Urinary bladder (tissue), 4 donors: ENCODE data around the gene BNIP2. TPM values are rescaled to one million over a fixed set of nuclear protein-coding genes. Genes with fewer than 3 reads are reported as not detected.
"Not testable (repeated sequence)": the region's sequence is repeated elsewhere in the genome, so short reads cannot be mapped to it uniquely, and the experiment has no call there.

Source experiments
- DNase-seq: peaks from one replicate; pipeline ENCODE4 v3.0.0-alpha.2; 2015; ENCODE audit errors: extremely low spot score
- H3K27ac ChIP-seq: one replicate; pipeline ENCODE4 v1.5.1; 2013; ENCODE audit warnings: low read depth, mild to moderate bottlenecking, moderate library complexity
- H3K36me3 ChIP-seq: one replicate; pipeline ENCODE4 v1.6.1; 2013; ENCODE audit warnings: mild to moderate bottlenecking, moderate library complexity; ENCODE audit not compliant: insufficient read depth
- H3K4me1 ChIP-seq: one replicate; pipeline ENCODE4 v1.6.1; 2013; ENCODE audit warnings: mild to moderate bottlenecking, moderate library complexity; ENCODE audit not compliant: insufficient read depth
- H3K4me3 ChIP-seq: one replicate; pipeline ENCODE4 v1.5.1; 2013; ENCODE audit warnings: low read depth, low read length
- WGBS: extraction: QIAGEN DNeasy Blood & Tissue Kit; methylation state at CpG from one replicate; pipeline ENCODE4 v1.1.7; 2013; 5-methylcytosine and 5-hydroxymethylcytosine counted together
- polyA plus RNA-seq: library from polyadenylated mRNA; stranded (reverse); fragments of 200-250 nt; gene quantifications from one replicate; pipeline ENCODE4 v1.2.3, GENCODE V29; 2013
- total RNA-seq: library from RNA; depleted of rRNA; stranded (reverse); fragments of >200 nt; gene quantifications from one replicate; pipeline ENCODE4 v1.2.3, GENCODE V29; 2014
- donor health status: healthy with polysubstance abuse.
- donor health status: healthy.

BNIP2 gene
- total and polyA plus RNA-seq, 2 donors, result 57.7 to 115 TPM

GRCh38 chr15:59701880-59702279 lies 12.8 kb upstream of the BNIP2 start:
- Histone ChIP-seq H3K4me1 (no peaks in the 10 kb centered on the region), H3K27ac (no peak overlapping the region), H3K36me3 (no peaks in the 10 kb centered on the region), H3K4me3 (no peak overlapping the region)
- no peak for DNase-seq
- 41% methylated on average over 4 of the region's 4 CpGs for WGBS

DNA sequence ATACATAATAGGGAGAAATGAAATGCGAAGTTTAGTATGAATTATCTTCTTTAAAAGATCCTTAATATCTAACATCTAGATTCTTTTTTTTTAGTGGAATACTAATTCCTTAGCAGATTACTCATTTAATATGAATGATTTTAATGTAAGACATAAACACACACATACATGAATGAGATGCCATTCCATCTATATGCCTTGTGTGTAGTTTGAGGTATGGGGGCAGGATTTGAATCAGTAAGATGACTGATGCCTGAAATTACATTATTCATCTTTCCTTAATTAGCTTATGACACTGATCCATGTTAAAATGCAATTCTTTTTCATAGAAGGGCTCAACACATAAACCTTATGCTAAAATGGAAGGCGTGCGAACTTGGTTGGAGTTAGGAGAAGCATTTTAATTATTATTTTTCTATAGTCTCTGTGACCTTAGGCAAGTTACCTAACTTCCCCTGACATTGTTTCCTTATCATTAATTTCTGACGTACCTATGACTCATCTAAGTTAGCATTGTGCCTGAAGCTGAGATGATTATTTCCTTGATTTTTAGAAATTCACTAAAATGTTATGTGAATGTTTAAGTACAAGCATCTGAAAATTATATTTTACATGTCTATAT lies 10.8 kb upstream of the BNIP2 start:
- WGBS, result 82% methylated on average over 4 of the region's 4 CpGs
- H3K27ac ChIP-seq, result no peak overlapping the region
- H3K36me3 ChIP-seq, result no peaks in the 10 kb centered on the region
- no peaks in the 10 kb centered on the region for H3K4me1 ChIP-seq
- DNase-seq, result no peak
- H3K4me3 ChIP-seq, result no peak overlapping the region

- not testable (repeated sequence) for H3K4me1 ChIP-seq, DNase-seq, H3K27ac ChIP-seq, H3K36me3 ChIP-seq, H3K4me3 ChIP-seq
- WGBS, result 83% methylated on average over 4 of the region's 4 CpGs
These were observed 8.9 kb upstream of the BNIP2 start for GRCh38 chr15:59698065-59698464.

GRCh38 chr15:59696332-59696731 lies 7.2 kb upstream of the BNIP2 start:
- DNase-seq, result no peak
- WGBS, result 77% methylated on average over 4 of the region's 4 CpGs

GRCh38 chr15:59694779-59695178 lies 5.7 kb upstream of the BNIP2 start:
- 88% methylated on average over 1 of the region's 1 CpG for WGBS
- Histone ChIP-seq H3K4me1 (no peaks in the 10 kb centered on the region), H3K27ac (no peak overlapping the region), H3K4me3 (no peak overlapping the region), H3K36me3 (no peaks in the 10 kb centered on the region)
- no peak for DNase-seq

More at GRCh38 chr15:59696332-59696731, 7.2 kb upstream of the BNIP2 start:
- no peak overlapping the region for H3K27ac ChIP-seq
- H3K4me1 ChIP-seq, result no peaks in the 10 kb centered on the region
- H3K36me3 ChIP-seq, result no peaks in the 10 kb centered on the region
- no peak overlapping the region for H3K4me3 ChIP-seq

- Histone ChIP-seq H3K4me1 (no peaks in the 10 kb centered on the region), H3K36me3 (no peaks in the 10 kb centered on the region), H3K27ac (no peak overlapping the region), H3K4me3 (no peak overlapping the region)
- WGBS, result 27% methylated on average over 1 of the region's 1 CpG
- DNase-seq, result peak; percentile 15
These were observed 2.2 kb upstream of the BNIP2 start for GRCh38 chr15:59691194-59691805.

- WGBS, result 2% methylated on average over 25 of the region's 25 CpGs
- Histone ChIP-seq H3K36me3 (no peaks in the 10 kb centered on the region), H3K4me1 (peaks cover 2% of the 10 kb centered on the region)
These were observed 611 bp upstream of the BNIP2 start for GRCh38 chr15:59689626-59690236.

GRCh38 chr15:59688423-59688781 lies 718 bp downstream of the BNIP2 start:
- Histone ChIP-seq H3K4me1 (peaks cover 2% of the 10 kb centered on the region), H3K27ac (peak overlapping the region; percentile 99), H3K36me3 (no peaks in the 10 kb centered on the region), H3K4me3 (peak overlapping the region; percentile 91)
- under 1% methylated on average over 15 of the region's 15 CpGs for WGBS
- DNase-seq, result no peak

More at GRCh38 chr15:59689626-59690236, 611 bp upstream of the BNIP2 start:
- Histone ChIP-seq H3K4me3 (peak overlapping the region; percentile 91), H3K27ac (peak overlapping the region; percentile 90)
- DNase-seq, result peak; percentile 54

DNA sequence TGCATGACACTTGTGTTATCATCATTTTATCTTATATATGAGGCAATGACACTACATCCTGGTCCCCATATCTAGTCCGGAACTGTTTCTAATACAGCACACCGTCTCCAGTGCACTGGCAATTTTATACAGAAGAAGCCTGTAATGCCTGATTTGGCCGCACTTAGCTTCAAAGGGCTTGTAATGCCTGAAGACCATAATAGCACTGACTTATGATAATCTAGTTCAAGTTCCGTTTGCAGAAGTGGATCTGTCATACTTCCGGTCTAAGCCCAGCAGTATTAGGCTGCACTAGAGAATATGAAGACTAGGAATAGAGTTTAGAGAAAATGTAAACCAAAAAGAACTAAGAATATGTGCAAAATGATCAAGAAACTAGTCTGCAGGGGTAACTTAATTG lies 1.3 kb downstream of the BNIP2 start:
- Histone ChIP-seq H3K27ac (no peak overlapping the region), H3K4me1 (peaks cover 2% of the 10 kb centered on the region), H3K36me3 (no peaks in the 10 kb centered on the region), H3K4me3 (peak overlapping the region; percentile 13)
- 25% methylated on average over 5 of the region's 5 CpGs for WGBS
- no peak for DNase-seq

- Histone ChIP-seq H3K4me1 (peaks cover 2% of the 10 kb centered on the region), H3K27ac (no peak overlapping the region), H3K36me3 (no peaks in the 10 kb centered on the region), H3K4me3 (no peak overlapping the region)
- DNase-seq, result no peak
- WGBS, result 74% methylated on average over 7 of the region's 7 CpGs
These were observed 2.7 kb downstream of the BNIP2 start for GRCh38 chr15:59686389-59686788.

GRCh38 chr15:59685737-59686297 lies 3.3 kb downstream of the BNIP2 start:
- WGBS, result 23% methylated on average over 1 of the region's 1 CpG
- H3K27ac ChIP-seq, result no peak overlapping the region
- H3K4me3 ChIP-seq, result no peak overlapping the region
- peaks cover 2% of the 10 kb centered on the region for H3K4me1 ChIP-seq
- no peak for DNase-seq
- H3K36me3 ChIP-seq, result no peaks in the 10 kb centered on the region

DNA sequence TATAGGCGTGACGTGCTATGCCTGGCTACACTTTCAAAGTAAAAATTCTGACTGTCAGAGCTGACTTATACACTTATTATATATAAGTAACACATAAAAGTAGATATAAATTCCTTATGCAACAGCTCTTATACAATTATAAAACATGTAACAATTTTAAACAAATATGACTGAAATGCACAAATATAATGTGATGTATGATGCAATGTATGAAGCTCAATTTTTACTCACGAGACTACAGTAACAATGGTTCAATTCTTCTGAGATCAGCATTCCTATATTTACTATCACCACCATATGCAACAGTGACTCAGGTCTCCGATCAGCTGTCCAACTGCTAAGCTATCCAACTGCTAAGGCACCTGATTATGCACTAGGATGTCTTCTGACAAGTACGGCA lies 8.2 kb downstream of the BNIP2 start:
- WGBS, result 97% methylated on average over 4 of the region's 5 CpGs
- Histone ChIP-seq H3K4me3 (no peak overlapping the region), H3K27ac (no peak overlapping the region), H3K4me1 (no peaks in the 10 kb centered on the region), H3K36me3 (peaks cover 4% of the 10 kb centered on the region)
- DNase-seq, result no peak

DNA sequence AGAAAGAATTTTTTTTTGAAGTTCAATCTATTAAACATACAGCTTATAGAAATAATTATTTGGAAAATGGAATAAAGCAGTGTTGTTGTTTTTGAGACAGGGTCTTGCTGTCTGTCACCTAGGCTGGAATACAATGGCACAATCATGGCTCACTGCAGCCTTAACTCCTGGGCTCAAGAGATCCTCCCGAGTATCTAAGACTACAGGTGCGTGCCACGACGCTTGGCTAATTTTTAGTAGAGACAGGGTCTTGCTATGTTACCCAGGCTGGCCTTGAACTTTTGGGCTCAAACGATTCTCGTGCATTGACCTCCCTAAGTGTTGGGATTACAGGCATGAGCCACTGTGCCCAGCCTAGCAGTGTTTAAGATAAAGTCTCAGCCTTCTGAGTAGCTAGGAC lies 8.8 kb downstream of the BNIP2 start:
- peaks cover 4% of the 10 kb centered on the region for H3K36me3 ChIP-seq
- no peaks in the 10 kb centered on the region for H3K4me1 ChIP-seq
- DNase-seq, result no peak
- no peak overlapping the region for H3K4me3 ChIP-seq
- WGBS, result 93% methylated on average over 6 of the region's 6 CpGs
- no peak overlapping the region for H3K27ac ChIP-seq

DNA sequence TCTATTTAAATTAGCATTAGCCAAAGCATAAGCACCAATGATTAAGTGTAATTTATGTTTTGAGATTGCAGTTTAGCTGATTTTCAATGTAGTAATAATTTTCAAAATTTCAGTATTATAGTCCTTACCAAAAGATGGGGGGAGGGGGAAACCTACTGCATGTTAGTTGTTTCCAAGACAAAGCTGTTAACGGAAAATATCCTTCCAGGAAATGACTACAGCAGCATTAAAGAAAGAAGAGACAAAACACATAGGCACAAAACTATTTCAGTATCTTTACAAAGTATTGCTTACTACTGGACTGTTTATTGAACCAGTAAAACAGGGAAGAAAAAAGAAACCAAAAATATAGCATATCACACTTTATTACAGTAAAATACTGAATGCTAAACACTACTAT lies 10.5 kb downstream of the BNIP2 start:
- no peak overlapping the region for H3K4me3 ChIP-seq
- no peak overlapping the region for H3K27ac ChIP-seq
- peaks cover 5% of the 10 kb centered on the region for H3K36me3 ChIP-seq
- no peak for DNase-seq
- no peaks in the 10 kb centered on the region for H3K4me1 ChIP-seq
- WGBS, result 78% methylated on average over 1 of the region's 1 CpG
